Measurements from ENCODE around the gene ZNF800. TPM values are rescaled to one million over a fixed set of nuclear protein-coding genes. Genes with fewer than 3 reads are reported as not detected.
"Not testable (repeated sequence)": the region's sequence is repeated elsewhere in the genome, so short reads cannot be mapped to it uniquely, and the experiment has no call there.

The ZNF800 gene
- total RNA-seq, 2 donors from 2014 or later: 20.0 to 23.7 TPM

- intact Hi-C loops (cut with DNase I): no loop called here
- ATAC-seq: no peak
- WGBS, 2 donors: 68 to 95% methylated on average over 3 of the region's 3 CpGs
These were observed 44.7 kb upstream of the ZNF800 start for GRCh38 chr7:127437241-127437640.

GRCh38 chr7:127429281-127429680 is 36.8 kb upstream of the ZNF800 start:
- H3K4me3 ChIP-seq; ATAC-seq; DNase-seq; H3K27ac ChIP-seq; intact Hi-C loops (cut with DNase I); H3K9me3 ChIP-seq; H3K4me1 ChIP-seq; H3K27me3 ChIP-seq; H3K36me3 ChIP-seq (replicated peaks in 1 of 2; ENCODE audit: insufficient read depth in 1 of 2, low read depth in 2 of 2): not testable (repeated sequence)
- 94 to 100% methylated on average over 3 to 17 of the region's 18 CpGs for WGBS, 2 donors

More at GRCh38 chr7:127437241-127437640, 44.7 kb upstream of the ZNF800 start:
- TF ChIP-seq POLR2A (IDR thresholded peaks at IDR 0.05): no peak
- no peak for TF ChIP-seq CTCF (IDR thresholded peaks at IDR 0.05)
- Histone ChIP-seq H3K4me3 (no peak overlapping the region), H3K27ac (no peak overlapping the region), H3K4me1 (no peaks in the 10 kb centered on the region), H3K9me3 (no peaks in the 10 kb centered on the region), H3K27me3 (no peaks in the 10 kb centered on the region), H3K36me3 (replicated peaks in 1 of 2; ENCODE audit: insufficient read depth in 1 of 2, low read depth in 2 of 2) (no peaks in the 10 kb centered on the region)
- no peak for DNase-seq

- H3K36me3 ChIP-seq (replicated peaks in 1 of 2; ENCODE audit: insufficient read depth in 1 of 2, low read depth in 2 of 2): no peaks in the 10 kb centered on the region
- TF ChIP-seq POLR2A (IDR thresholded peaks at IDR 0.05): no peak
- no peak for TF ChIP-seq CTCF (IDR thresholded peaks at IDR 0.05)
- no peak overlapping the region for H3K4me3 ChIP-seq
- no peaks in the 10 kb centered on the region for H3K27me3 ChIP-seq
- H3K9me3 ChIP-seq: no peaks in the 10 kb centered on the region
- intact Hi-C loops (cut with DNase I): no loop called here
- ATAC-seq (no peak), DNase-seq (no peak)
- H3K27ac ChIP-seq: no peak overlapping the region
- 57 to 83% methylated on average over 2 of the region's 2 CpGs for WGBS, 2 donors
- no peaks in the 10 kb centered on the region for H3K4me1 ChIP-seq
These were observed 26.7 kb upstream of the ZNF800 start for GRCh38 chr7:127419196-127419595.

GRCh38 chr7:127418459-127418858 is 26.0 kb upstream of the ZNF800 start:
- no peaks in the 10 kb centered on the region for H3K4me1 ChIP-seq
- H3K27me3 ChIP-seq: no peaks in the 10 kb centered on the region
- no peak overlapping the region for H3K27ac ChIP-seq
- H3K9me3 ChIP-seq: no peaks in the 10 kb centered on the region
- no peak for ATAC-seq
- no peak overlapping the region for H3K4me3 ChIP-seq
- 48 to 68% methylated on average over 2 of the region's 2 CpGs for WGBS, 2 donors
- no peak for DNase-seq
- intact Hi-C loops (cut with DNase I): no loop called here
- no peaks in the 10 kb centered on the region for H3K36me3 ChIP-seq (replicated peaks in 1 of 2; ENCODE audit: insufficient read depth in 1 of 2, low read depth in 2 of 2)
- TF ChIP-seq POLR2A (IDR thresholded peaks at IDR 0.05) (no peak), CTCF (IDR thresholded peaks at IDR 0.05) (no peak)

GRCh38 chr7:127417346-127417745 is 24.8 kb upstream of the ZNF800 start:
- WGBS, 2 donors: 77 to 90% methylated on average over 4 of the region's 4 CpGs
- Histone ChIP-seq H3K27ac (no peak overlapping the region), H3K4me3 (no peak overlapping the region), H3K36me3 (replicated peaks in 1 of 2; ENCODE audit: insufficient read depth in 1 of 2, low read depth in 2 of 2) (no peaks in the 10 kb centered on the region), H3K9me3 (no peaks in the 10 kb centered on the region), H3K27me3 (no peaks in the 10 kb centered on the region), H3K4me1 (no peaks in the 10 kb centered on the region)
- DNase-seq: no peak
- intact Hi-C loops (cut with DNase I): no loop called here
- TF ChIP-seq CTCF (IDR thresholded peaks at IDR 0.05): no peak
- no peak for TF ChIP-seq POLR2A (IDR thresholded peaks at IDR 0.05)
- no peak for ATAC-seq
